Mesendoderm (in vitro differentiated cells): Measurements from ENCODE around the gene ST7.

Source experiments
- DNase-seq: peaks from one replicate; pipeline ENCODE4 v3.0.0; 2013
- H2AK5ac ChIP-seq: 2 replicates; pipeline ENCODE4 v1.6.1; 2013; ENCODE audit warnings: low read length, inconsistent platforms
- H2BK120ac ChIP-seq: 2 replicates; pipeline ENCODE4 v1.6.1; 2013; ENCODE audit warnings: low read depth, mild to moderate bottlenecking, low read length, moderate library complexity, mixed read lengths
- H2BK15ac ChIP-seq: replicated peaks from 2 replicates; pipeline ENCODE4 v1.6.1; 2013; ENCODE audit warnings: low read depth, mild to moderate bottlenecking, moderate library complexity
- H2BK5ac ChIP-seq: 2 replicates; pipeline ENCODE4 v1.6.1; 2013; ENCODE audit warnings: low read length, inconsistent platforms
- H3K18ac ChIP-seq: 2 replicates; pipeline ENCODE4 v1.6.1; 2013; ENCODE audit warnings: mild to moderate bottlenecking, low read length, mixed read lengths
- H3K23ac ChIP-seq: one replicate; pipeline ENCODE4 v1.6.1; 2013; ENCODE audit warnings: low read length
- H3K27ac ChIP-seq: 2 replicates; pipeline ENCODE4 v1.5.1; 2013; ENCODE audit warnings: low read depth, mild to moderate bottlenecking, inconsistent platforms, low read length, moderate library complexity
- H3K27me3 ChIP-seq: 2 replicates; pipeline ENCODE4 v1.6.1; 2013; ENCODE audit warnings: low read length, control low read depth, mild to moderate bottlenecking, inconsistent platforms; ENCODE audit not compliant: insufficient read depth, poor library complexity
- H3K36me3 ChIP-seq: 2 replicates; pipeline ENCODE4 v1.6.1; 2013; ENCODE audit warnings: low read length, inconsistent platforms; ENCODE audit not compliant: control insufficient read depth, insufficient read depth
- H3K4ac ChIP-seq: one replicate; pipeline ENCODE4 v1.6.1; 2013; ENCODE audit warnings: low read depth, mild to moderate bottlenecking, low read length, moderate library complexity
- H3K4me1 ChIP-seq: 2 replicates; pipeline ENCODE4 v1.6.1; 2013; ENCODE audit warnings: low read depth, low read length, inconsistent platforms; ENCODE audit not compliant: control insufficient read depth
- H3K4me2 ChIP-seq: 2 replicates; pipeline ENCODE4 v1.6.1; 2013; ENCODE audit warnings: low read length
- H3K4me3 ChIP-seq: 2 replicates; pipeline ENCODE4 v1.5.1; 2013; ENCODE audit warnings: mild to moderate bottlenecking, low read length
- H3K56ac ChIP-seq: one replicate; pipeline ENCODE4 v1.6.1; 2013; ENCODE audit warnings: low read length
- H3K79me1 ChIP-seq: 2 replicates; pipeline ENCODE4 v1.6.1; 2013; ENCODE audit warnings: low read length, inconsistent platforms
- H3K79me2 ChIP-seq: 2 replicates; pipeline ENCODE4 v1.6.1; 2013; ENCODE audit warnings: mild to moderate bottlenecking, low read length; ENCODE audit not compliant: control insufficient read depth, insufficient read depth
- H3K9ac ChIP-seq: 2 replicates; pipeline ENCODE4 v1.6.1; 2013; ENCODE audit warnings: low read length, inconsistent platforms
- H4K5ac ChIP-seq: one replicate; pipeline ENCODE4 v1.6.1; 2013; ENCODE audit warnings: low read length
- H4K8ac ChIP-seq: one replicate; pipeline ENCODE4 v1.6.1; 2013; ENCODE audit warnings: low read depth, mild to moderate bottlenecking, control low read depth, low read length, moderate library complexity
- WGBS: extraction: QIAGEN DNeasy Blood & Tissue Kit; methylation state at CpG from one replicate; pipeline ENCODE4 v1.1.7; 2013; ENCODE audit warnings: low lambda C conversion rate, missing lambda C conversion rate; ENCODE audit not compliant: insufficient coverage; ENCODE audit errors: extremely low coverage; 5-methylcytosine and 5-hydroxymethylcytosine counted together

The ST7 gene

GRCh38 chr7:117096942-117097341, 143.6 kb downstream of the ST7 start:
- H3K4me2 ChIP-seq, result no peak overlapping the region
- H3K79me2 ChIP-seq, result no peaks in the 10 kb centered on the region
- no peak overlapping the region for H3K23ac ChIP-seq
- H3K4me3 ChIP-seq, result no peak overlapping the region
- H3K56ac ChIP-seq, result no peak overlapping the region
- H2BK5ac ChIP-seq, result no peak overlapping the region
- H3K27ac ChIP-seq, result no peak overlapping the region
- no peak overlapping the region for H2BK15ac ChIP-seq
- no peak overlapping the region for H4K8ac ChIP-seq
- no peak for DNase-seq
- no peak overlapping the region for H2BK120ac ChIP-seq
- no peak overlapping the region for H3K9ac ChIP-seq
- no peak overlapping the region for H4K5ac ChIP-seq
- no peaks in the 10 kb centered on the region for H3K4me1 ChIP-seq
- H3K4ac ChIP-seq, result no peak overlapping the region
- no peak overlapping the region for H3K18ac ChIP-seq
- no peaks in the 10 kb centered on the region for H3K27me3 ChIP-seq
- no peak overlapping the region for H2AK5ac ChIP-seq
- no peaks in the 10 kb centered on the region for H3K36me3 ChIP-seq
- no peaks in the 10 kb centered on the region for H3K79me1 ChIP-seq

- no peak overlapping the region for H2BK5ac ChIP-seq
- no peak for DNase-seq
- no peak overlapping the region for H3K4me2 ChIP-seq
- no peaks in the 10 kb centered on the region for H3K36me3 ChIP-seq
- no CpG with 5 or more reads among the region's 5 CpGs for WGBS
- no peak overlapping the region for H4K8ac ChIP-seq
- no peak overlapping the region for H3K4ac ChIP-seq
- H3K27me3 ChIP-seq, result no peaks in the 10 kb centered on the region
- H3K23ac ChIP-seq, result no peak overlapping the region
- H3K4me1 ChIP-seq, result no peaks in the 10 kb centered on the region
- no peak overlapping the region for H3K4me3 ChIP-seq
- H2BK120ac ChIP-seq, result no peak overlapping the region
- H3K79me1 ChIP-seq, result no peaks in the 10 kb centered on the region
- H2AK5ac ChIP-seq, result no peak overlapping the region
- no peak overlapping the region for H3K9ac ChIP-seq
- H2BK15ac ChIP-seq, result no peak overlapping the region
- H3K79me2 ChIP-seq, result no peaks in the 10 kb centered on the region
- no peak overlapping the region for H4K5ac ChIP-seq
- H3K18ac ChIP-seq, result no peak overlapping the region
- H3K27ac ChIP-seq, result no peak overlapping the region
- no peak overlapping the region for H3K56ac ChIP-seq
Observed at GRCh38 chr7:117097860-117098259, 144.6 kb downstream of the ST7 start.

GRCh38 chr7:117098457-117098856, 145.2 kb downstream of the ST7 start:
- H3K56ac ChIP-seq, result no peak overlapping the region
- no peak overlapping the region for H3K4me3 ChIP-seq
- H3K4me2 ChIP-seq, result no peak overlapping the region
- no peak overlapping the region for H4K5ac ChIP-seq
- H3K27me3 ChIP-seq, result no peaks in the 10 kb centered on the region
- no peaks in the 10 kb centered on the region for H3K4me1 ChIP-seq
- H2BK5ac ChIP-seq, result no peak overlapping the region
- H2AK5ac ChIP-seq, result no peak overlapping the region
- H3K23ac ChIP-seq, result no peak overlapping the region
- no peak for DNase-seq
- no CpG with 5 or more reads among the region's 1 CpG for WGBS
- no peak overlapping the region for H4K8ac ChIP-seq
- H3K4ac ChIP-seq, result no peak overlapping the region
- H2BK120ac ChIP-seq, result no peak overlapping the region
- no peak overlapping the region for H3K18ac ChIP-seq
- H3K36me3 ChIP-seq, result no peaks in the 10 kb centered on the region
- no peak overlapping the region for H3K9ac ChIP-seq
- H2BK15ac ChIP-seq, result no peak overlapping the region
- H3K79me1 ChIP-seq, result no peaks in the 10 kb centered on the region
- H3K79me2 ChIP-seq, result no peaks in the 10 kb centered on the region
- no peak overlapping the region for H3K27ac ChIP-seq

- Histone ChIP-seq H4K8ac (no peak overlapping the region), H3K23ac (peak overlapping the region; percentile 30), H3K4me3 (no peak overlapping the region), H3K27me3 (no peaks in the 10 kb centered on the region), H2BK15ac (no peak overlapping the region), H3K56ac (no peak overlapping the region), H3K79me2 (no peaks in the 10 kb centered on the region), H3K27ac (no peak overlapping the region), H3K36me3 (no peaks in the 10 kb centered on the region), H3K18ac (no peak overlapping the region), H2AK5ac (no peak overlapping the region), H4K5ac (no peak overlapping the region), H3K4me1 (no peaks in the 10 kb centered on the region), H3K4ac (no peak overlapping the region), H2BK120ac (no peak overlapping the region), H2BK5ac (no peak overlapping the region), H3K79me1 (no peaks in the 10 kb centered on the region), H3K4me2 (no peak overlapping the region), H3K9ac (no peak overlapping the region)
- DNase-seq, result no peak
- WGBS, result no CpG with 5 or more reads among the region's 2 CpGs
Observed at GRCh38 chr7:117101026-117101425, 147.7 kb downstream of the ST7 start.

- Histone ChIP-seq H2BK15ac (no peak overlapping the region), H3K23ac (no peak overlapping the region), H2AK5ac (no peak overlapping the region), H3K4ac (no peak overlapping the region), H2BK5ac (no peak overlapping the region), H4K8ac (no peak overlapping the region), H3K79me1 (no peaks in the 10 kb centered on the region), H4K5ac (no peak overlapping the region), H3K27me3 (no peaks in the 10 kb centered on the region), H3K4me3 (no peak overlapping the region), H3K4me1 (no peaks in the 10 kb centered on the region), H3K18ac (no peak overlapping the region), H3K27ac (no peak overlapping the region), H3K9ac (no peak overlapping the region), H3K56ac (no peak overlapping the region), H3K4me2 (no peak overlapping the region), H2BK120ac (no peak overlapping the region), H3K36me3 (no peaks in the 10 kb centered on the region), H3K79me2 (no peaks in the 10 kb centered on the region)
- DNase-seq, result no peak
- no CpG with 5 or more reads among the region's 5 CpGs for WGBS
Observed at GRCh38 chr7:117110480-117111315, 157.4 kb downstream of the ST7 start.

- Histone ChIP-seq H3K4me2 (no peak overlapping the region), H3K23ac (no peak overlapping the region), H2BK120ac (no peak overlapping the region), H2BK15ac (no peak overlapping the region), H3K4me3 (no peak overlapping the region), H4K5ac (no peak overlapping the region), H3K36me3 (no peaks in the 10 kb centered on the region), H2BK5ac (no peak overlapping the region), H3K27me3 (no peaks in the 10 kb centered on the region), H3K79me1 (no peaks in the 10 kb centered on the region), H3K4me1 (no peaks in the 10 kb centered on the region), H3K4ac (no peak overlapping the region), H2AK5ac (no peak overlapping the region), H4K8ac (no peak overlapping the region), H3K56ac (no peak overlapping the region), H3K18ac (no peak overlapping the region), H3K79me2 (no peaks in the 10 kb centered on the region), H3K9ac (no peak overlapping the region), H3K27ac (no peak overlapping the region)
- no peak for DNase-seq
- WGBS, result no CpG with 5 or more reads among the region's 1 CpG
Observed at GRCh38 chr7:117111535-117111934, 158.2 kb downstream of the ST7 start.
